M059J (cell line): ENCODE data around the gene KCNH8. TPM values are rescaled to one million over a fixed set of nuclear protein-coding genes. Genes with fewer than 3 reads are reported as not detected.
A peak's percentile ranks its signal among the peaks of the same experiment; 100 is the strongest.
"Not testable (repeated sequence)": the region's sequence is repeated elsewhere in the genome, so short reads cannot be mapped to it uniquely, and the experiment has no call there.

Experiments
- DNase-seq: peaks from one replicate; pipeline ENCODE4 v3.0.0-alpha.2; 2012; ENCODE audit warnings: low read depth
- total RNA-seq: library from RNA; depleted of rRNA; stranded (reverse); fragments of >200 nt; shearing (Covaris generic); gene quantifications from 2 replicates; pipeline ENCODE4 v1.2.3, GENCODE V29; 2014; rRNA removed

The KCNH8 gene
- total RNA-seq: not detected in 2 replicates

DNA sequence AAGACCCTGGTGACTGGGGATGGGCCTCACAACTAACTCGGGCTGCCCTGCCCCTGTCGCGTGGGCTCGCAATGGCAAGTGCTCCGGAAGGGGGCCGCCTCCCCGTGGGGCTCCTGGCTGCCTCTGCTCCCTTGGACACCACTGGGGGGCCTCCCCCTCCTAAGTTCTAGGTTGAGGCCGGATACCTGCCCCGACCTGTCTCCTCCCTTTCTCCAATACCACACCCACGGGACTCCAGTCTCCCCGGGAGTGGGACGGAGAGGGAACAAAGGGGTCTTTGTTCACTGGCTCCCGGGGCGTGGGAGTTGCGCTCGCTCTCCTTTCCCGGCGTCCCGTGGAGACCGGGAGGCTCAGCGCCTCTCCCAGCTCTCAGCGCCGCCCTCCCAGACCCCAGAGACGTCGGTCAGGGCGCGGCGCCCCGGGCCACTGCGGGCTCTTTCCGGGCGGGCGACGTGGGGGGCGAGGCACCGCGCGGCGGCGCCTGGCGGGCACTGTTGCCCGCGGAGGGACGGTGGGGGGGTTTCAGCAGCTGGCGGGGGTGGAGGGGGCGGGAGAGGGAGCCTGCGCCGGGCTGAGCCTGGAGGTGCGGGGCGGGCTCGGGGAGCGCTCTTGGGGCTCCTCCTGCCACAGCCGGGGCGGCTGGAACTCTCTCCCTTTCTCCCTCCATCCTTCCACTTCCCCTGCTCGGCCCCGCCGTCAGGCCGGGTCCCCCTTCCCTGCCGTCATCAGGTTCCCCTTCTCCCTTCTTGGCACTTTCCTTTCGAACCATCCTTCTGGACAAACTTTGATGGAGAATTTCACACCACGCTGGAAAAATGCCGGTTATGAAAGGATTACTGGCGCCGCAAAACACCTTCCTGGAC, at the start of gene KCNH8:
KCNH8 (plus strand) TSS at position 606 of the 863 bp plus-strand sequence; CDS start at position 816, 210 bp downstream.
- no peak for DNase-seq

DNA sequence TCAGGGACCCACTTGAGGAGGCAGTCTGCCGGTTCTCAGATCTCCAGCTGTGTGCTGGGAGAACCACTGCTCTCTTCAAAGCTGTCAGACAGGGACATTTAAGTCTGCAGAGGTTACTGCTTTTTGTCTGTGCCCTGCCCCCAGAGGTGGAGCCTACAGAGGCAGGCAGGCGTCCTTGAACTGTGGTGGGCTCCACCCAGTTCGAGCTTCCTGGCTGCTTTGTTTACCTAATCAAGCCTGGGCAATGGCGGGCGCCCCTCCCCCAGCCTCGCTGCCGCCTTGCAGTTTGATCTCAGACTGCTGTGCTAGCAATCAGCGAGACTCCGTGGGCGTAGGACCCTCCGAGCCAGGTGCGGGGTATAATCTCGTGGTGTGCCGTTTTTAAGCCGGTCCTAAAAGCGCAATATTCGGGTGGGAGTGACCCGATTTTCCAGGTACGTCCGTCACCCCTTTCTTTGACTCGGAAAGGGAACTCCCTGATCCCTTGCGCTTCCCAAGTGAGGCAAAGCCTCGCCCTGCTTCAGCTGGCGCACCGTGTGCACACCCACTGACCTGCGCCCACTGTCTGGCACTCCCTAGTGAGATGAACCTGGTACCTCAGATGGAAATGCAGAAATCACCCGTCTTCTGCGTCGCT, 45.5 kb upstream of the KCNH8 start:
- DNase-seq: not testable (repeated sequence)

DNA sequence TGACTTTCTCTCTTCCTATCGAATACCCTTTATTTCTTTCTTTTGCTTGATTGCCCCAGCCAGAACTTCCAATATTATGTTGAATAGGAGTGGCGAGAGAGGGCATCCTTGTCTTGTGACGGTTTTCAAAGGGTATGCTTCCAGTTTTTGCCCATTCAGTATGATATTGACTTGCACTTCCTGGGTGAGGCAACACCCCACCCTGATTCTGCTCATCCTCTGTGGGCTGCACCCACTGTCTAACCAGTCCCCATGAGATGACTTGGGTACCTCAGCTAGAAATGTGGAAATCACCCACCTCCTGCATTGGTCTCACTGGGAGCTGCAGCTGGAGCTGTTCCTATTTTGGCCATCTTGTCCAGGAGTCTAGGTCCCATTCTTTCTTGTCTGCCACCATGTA, 44.8 kb upstream of the KCNH8 start:
- DNase-seq: no peak

DNA sequence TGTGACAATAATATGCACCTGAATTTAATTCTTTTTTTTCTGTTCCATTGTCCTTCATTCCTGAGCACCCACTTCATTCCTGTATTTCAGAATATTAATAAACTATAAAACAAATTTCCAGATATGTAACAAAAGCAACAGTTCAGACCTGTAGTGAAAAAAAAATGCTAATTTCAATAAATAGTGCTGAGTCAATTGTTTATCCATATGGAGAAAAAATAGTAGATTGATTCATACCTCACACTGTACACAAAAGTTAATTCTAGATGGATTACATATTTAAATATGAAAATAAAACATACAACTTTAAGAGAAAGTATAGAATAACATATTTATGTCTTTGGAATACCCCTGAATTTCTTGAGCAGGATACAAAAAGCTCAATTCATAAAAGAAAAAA, 43.9 kb upstream of the KCNH8 start:
- DNase-seq: no peak

DNA sequence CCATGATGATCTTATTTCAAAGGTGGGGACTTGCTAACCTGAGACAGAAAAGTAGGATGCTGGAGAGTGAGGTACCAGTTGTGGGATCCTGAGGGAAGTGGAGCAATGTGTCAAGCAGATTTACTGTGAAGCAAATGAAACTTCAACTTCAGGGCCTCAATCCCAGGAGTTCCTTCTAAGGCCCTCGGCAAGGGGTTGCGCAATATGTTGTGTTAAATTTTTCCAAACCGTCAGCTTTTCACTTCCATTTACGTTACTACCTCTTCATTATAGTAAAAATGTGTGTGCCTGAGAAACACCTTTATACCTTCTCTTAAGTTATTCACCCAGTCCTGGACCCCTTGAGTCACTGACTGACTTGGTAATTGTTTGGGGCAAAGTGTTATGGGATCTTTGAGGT, 42.5 kb upstream of the KCNH8 start:
- DNase-seq: no peak

DNA sequence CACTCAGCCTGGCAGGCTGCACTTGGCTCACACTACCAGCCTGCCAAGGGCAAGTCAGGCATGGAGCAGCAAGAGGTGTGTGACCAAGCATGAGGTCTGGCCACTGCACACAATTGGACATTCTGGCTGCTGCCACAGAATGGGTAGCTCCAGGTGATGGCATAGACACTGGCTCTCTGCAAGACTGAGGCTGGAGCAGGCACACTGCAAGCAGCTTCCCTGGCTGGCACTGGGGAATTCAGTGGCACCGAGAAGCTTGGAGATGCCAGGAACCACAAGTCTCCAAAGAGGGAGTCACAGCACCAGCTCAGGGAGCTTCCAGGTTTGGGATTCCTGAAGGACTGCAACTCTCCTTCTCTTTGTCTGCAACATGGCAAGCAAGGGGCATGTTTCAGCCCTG, 42.0 kb upstream of the KCNH8 start:
- DNase-seq: no peak

DNA sequence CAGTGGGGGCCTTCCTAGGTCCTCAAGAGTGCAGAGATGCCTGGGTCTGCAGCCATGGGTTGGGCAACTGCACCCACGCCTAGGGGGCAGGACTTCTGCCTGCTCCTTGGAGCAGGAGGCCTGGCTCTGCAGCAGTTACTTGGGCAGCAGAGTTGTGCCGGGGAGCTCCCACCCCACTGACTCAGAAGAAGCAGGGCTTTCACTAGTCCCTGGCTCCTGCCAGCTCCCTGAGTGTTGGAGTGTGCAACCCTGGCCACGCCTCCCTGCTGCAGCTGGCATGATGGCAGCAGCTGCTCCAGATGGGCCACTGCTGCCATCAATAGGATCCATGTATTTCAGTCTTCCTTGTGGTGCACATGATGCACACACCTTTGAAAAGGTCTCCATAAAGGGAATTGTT, 40.6 kb upstream of the KCNH8 start:
- no peak for DNase-seq

DNA sequence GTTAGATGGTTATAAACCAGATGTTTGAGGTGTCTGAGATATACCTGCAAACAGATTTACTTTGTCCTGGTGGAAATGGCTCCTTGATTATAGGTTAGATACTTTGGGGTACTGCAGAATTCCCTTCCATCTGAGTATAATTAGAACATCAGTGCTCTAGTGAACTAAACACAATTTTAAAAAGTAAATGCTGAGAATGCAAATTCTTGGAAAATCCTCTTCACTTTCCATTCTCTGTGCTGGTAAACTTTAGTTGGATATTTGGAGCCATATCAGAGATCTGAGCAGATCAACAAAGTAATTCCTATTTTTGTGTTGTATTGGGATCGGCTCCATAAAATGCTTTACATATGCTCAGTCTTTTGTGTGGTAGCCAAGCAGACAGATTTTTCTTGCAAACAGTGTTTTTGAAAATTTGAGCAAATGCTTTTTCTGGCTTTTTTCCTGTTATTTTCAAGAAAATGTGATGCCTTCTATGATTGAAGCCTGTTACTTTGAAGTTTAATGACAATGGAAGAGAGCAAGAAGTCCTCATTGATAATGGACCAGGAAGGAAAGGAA, 37.9 kb upstream of the KCNH8 start:
- DNase-seq: no peak

DNA sequence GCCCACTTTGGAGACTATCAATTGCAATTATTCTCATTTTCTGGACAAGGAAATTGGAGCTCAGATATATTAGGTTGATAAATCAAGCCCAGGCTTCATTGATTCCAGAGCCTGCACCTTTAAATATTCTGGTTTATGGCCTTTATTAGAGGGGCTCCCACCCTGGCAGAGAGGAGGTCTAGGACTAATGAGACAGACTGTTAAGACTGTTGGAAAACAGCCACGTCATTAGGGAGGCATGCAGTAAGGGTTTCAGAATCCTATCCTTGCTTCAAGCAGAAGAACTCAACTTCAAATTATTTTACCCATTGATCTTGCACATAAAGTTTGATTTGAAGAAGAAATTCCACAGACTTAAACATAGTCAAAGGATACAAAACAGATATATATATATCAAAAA, 33.8 kb upstream of the KCNH8 start:
- DNase-seq: no peak

DNA sequence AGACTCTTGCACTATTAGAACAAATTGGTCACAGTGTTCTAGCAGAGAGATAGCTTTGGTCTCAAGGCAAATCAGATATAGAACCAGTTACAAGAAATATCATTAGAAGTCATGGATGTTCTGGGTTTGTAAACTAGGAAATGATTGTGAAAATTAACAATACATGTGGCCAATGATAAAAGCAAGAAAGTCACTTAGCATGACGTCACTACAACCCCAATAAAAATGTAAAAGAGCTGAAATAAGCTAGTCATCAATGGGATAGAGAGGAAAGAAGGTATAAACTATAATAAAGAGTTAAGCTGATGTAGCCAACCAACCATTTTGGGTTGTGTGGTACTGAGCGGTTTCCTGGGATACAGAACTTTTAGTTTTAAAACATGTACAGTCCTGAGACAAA, 32.1 kb upstream of the KCNH8 start:
- DNase-seq: no peak

DNA sequence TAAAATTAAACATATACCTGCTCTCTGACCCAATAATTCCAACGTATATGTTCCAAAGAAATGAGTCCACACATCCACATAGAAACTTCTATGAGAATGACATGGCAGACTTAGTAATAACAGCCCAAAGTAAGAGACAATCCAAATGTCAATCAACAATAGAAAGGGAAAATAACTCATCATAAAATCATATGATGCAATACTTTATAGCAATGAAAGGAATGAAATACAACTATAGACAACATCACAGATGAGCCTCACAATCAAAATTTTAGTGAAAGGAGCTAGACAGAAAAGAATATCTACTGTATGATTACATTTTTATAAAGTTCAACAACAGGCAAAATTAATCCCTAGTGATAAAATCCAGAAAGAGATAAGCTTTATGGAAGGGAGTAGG, 23.6 kb upstream of the KCNH8 start:
- DNase-seq: no peak

DNA sequence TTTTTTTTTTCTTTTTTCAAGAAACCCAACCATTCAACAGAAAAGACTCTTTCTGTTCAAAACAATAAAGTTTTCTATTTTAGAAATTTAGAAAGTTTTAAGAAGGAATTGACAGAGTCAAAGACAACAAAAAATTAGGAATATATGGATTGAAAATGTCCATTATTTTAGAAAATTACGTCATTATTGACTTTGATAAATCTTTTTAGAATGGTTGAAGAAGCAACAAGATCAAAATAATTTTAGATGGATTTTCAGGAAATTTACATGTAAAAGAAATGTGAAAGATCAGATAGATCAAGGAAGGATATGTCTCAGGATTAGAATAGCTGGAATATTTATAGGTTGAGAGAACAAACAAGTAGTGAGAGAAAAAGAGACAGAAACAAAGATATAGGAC, 8.4 kb upstream of the KCNH8 start:
- DNase-seq: no peak

DNA sequence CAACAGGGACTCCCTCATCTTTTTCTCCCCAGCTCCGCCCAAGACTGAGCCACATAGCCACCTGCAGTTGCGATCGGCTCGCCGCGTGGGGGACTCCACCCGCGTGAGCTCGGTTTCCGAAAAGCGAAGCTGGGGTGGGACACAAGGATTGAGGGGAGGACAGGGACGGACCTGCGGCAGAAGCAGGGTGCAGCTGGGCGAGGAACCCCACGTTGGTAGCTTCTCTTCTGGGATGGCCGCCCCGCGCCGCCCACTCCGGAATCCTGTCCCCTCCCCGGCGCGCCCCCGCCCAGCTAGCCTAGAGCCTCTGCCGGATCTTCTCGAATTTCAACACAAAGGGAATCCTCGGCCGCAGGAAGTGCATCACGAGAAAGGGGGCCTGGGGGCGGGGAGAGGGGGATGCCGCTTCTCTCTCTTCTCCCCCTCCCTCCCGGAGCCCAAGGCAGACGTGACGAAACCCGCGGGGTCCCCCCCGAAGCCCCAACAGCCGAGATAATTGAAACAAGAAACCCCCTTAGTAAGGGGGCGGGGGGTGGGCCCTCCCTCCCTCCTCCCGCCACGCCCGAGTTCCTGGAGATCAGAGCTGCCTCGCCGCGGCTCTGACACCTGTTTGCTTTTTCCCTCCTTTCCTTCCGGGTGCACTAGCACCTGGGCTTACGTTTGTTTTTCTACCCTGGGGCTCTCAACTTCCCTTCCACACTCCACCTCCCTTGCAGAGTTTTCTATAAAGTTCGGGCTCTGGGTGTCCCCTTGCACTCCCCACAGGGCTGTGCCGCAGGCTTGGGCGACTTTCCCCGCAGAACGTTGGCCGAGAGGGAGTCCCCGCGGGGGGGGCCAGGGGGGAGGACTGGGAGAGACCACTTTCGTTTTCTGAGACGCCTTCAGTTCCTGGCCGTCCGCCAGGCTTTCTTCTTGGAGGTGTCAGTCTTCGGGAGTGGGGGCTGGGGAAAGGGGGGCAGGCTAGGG, 1.3 kb upstream of the KCNH8 start:
- peak; percentile 50 for DNase-seq

DNA sequence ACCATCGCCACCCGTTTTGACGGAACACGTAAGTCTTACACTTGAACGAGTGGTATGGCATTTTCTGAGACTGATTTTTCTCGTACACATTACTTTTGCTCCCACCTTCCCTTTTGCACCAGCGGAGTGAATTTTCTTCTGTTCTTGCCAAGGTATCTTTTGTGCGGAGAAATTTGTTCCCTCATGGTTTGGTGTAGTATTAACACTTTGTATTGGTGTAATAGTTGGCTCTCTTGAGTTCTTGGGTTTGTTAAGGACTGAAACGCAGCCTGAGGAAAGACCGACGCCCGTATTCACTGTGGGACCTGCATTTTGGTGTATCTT, 420 bp downstream of the KCNH8 start:
- no peak for DNase-seq

DNA sequence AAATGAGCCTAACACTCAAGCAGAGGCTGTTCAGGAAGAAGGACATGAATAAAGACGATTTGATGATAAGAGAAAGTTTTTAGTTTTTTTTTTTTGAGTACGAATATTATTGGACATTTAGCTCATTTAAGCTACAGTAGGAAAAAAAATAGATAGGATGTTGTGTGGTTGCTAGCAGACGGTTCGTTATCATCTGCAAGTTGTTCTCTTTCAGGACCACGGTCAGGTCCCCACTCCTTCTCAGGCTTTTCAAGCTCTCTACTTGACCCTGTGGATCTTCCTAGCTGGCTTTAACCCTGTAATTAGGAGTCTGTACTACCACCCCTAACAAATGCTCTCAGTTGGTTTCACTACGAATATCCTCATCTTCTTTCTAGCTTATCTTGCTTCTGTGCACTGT, 1.1 kb downstream of the KCNH8 start:
- peak; percentile 2 for DNase-seq

DNA sequence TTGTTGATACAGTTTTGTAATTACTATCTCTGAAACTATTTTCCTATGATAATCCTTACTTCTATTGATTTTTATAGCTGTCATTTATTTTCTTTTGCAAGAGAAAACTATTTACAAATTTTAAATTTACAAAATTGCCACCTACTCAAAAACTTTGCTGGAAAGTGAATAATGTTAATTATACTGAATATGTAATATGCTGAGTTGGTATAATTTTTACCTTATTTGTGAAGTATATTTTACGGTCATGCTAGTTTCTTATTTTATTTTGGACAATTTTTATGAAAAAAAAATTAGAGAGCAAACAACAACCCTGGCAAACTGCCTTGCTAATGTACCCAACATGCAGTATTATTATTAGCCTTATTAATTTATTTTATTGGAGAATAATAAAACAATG, 2.9 kb downstream of the KCNH8 start:
- DNase-seq: no peak

DNA sequence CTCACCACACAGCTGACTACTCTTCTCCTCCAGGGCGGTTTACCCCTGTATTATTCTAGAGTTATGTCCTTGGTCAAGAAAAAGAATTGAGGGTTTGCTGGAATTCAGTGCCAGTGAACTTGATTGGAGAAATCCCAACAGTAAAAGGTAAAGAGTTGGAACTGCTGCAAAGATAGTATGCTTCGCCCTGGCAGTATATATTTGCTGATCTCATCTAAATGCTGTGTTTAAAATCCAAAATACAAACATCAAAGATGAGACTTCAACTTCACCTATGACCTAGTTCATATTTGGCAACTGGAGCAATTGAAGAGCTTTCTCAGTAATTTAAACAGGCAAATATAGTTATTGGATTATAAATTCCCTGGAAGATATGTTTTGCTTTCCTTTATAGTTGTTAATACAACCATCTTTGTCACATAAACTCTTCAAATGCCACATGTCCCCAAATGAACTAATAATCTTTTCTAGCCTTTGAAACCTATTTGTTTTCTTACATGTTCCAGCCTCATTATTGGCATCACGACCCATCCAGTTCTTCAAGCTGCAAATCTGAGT, 6.5 kb downstream of the KCNH8 start:
- DNase-seq: no peak

DNA sequence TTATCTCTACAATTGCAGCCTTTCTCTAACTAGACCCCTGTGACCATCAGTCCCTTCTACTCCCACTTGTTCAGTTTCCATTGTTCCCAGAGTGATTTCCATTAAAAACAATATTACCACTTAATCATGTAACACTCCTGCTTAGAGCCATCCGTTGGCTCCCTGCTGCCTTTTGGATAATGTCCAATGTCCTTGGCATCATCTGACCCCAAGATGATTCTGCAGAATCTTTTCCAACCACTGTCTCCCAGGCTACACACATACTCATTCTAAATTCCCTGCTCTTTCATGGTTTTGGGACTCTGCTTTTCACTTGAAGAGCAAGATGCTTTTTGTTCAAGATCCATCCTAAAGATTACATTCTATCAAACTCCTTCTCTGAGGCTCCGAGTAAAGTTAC, 7.1 kb downstream of the KCNH8 start:
- no peak for DNase-seq

DNA sequence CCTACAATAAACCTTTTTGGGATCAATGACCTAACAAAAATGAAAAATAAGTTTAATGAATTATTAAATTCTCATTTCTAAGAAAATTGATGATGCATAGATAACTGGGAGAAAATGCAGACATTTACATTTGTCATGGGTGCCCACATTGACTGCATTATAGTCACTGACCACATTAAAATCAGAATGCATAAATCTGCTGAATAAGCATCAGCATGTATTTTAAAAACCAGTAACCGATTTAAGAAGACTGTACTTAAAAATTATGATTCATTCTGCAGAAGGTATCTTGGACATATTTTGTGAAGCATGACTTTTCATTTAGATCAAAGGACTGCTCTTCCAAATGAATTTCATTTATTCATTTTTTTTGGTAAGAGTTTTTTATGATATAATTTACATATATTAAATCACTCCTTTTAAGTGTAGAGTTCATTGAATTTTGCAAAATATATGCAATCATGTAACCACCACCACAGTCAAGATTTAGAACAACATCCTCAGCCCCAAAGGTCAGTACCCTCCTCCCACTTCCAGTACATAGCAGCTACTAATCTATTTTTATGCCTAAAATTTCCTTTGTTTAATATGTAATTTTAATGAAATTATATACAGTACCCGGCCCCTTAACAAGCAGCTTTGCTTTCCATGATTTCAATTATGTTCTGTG, 11.8 kb downstream of the KCNH8 start:
- no peak for DNase-seq

DNA sequence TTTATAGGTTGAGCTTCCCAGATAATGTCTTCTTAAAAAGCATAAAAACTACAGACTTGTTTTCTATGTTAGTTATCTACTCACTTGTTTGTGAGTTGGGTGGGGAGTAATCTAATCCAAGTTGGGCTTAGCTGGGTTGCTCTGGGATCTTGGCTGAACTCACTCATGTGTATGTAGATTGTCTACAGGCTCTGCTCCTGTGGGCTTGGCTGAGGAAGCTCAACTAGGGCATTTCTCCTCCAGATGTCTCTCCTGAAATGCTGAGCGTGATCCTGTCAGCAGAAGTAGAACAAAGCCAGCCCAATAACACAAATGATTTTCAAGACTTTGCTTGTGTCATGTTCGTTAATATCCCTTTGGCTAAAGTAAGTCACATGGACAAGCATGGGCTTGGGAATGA, 17.3 kb downstream of the KCNH8 start:
- DNase-seq: no peak

DNA sequence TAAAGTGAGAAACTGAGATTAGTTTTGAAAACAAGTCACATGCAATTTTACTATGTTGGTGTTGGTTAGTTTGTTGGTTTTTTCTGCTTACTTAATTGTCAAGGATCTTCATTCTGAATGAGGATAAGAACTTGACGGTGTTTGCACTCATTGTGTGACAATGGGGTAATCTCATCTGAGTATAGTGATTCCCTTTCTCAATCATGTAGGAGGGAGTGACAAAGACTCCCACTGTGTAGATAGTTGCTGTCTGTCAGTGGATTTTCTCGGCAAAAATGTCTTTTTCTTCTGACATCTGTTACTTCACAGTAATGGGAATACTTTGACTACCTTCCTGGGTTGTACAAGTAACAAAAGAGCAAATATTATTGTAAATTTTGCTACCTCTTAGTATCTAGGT, 23.5 kb downstream of the KCNH8 start:
- no peak for DNase-seq
